Psoas muscle (tissue), 8 donors: ENCODE data around the gene PIAS4. TPM values are rescaled to one million over a fixed set of nuclear protein-coding genes. Genes with fewer than 3 reads are reported as not detected.

Source experiments
- ATAC-seq, 4 donors: fragments of 200-7000 bp; cut with Tn5 transposase; one replicate each; pipeline ENCODE4 v1.9.1; 2020; ENCODE audit warnings: moderate library complexity in 3 of 4, mild to moderate bottlenecking in 2 of 4
- DNase-seq, 2 donors: peaks; one replicate each; pipeline ENCODE4 v3.0.0-alpha.2; 2020
- H3K27ac ChIP-seq: fragments of 200-600 bp; one replicate; pipeline ENCODE4 v1.8.0; 2022
- H3K27me3 ChIP-seq, 3 donors: fragments of 200-600 bp in 1 of 3; one replicate each; pipeline versions ENCODE4 v1.6.1 to v1.8.0; 2013 to 2022; ENCODE audit warnings: low read length in 2 of 3, mild to moderate bottlenecking in 2 of 3, moderate library complexity in 1 of 3; ENCODE audit not compliant: insufficient read depth in 3 of 3
- H3K36me3 ChIP-seq, 2 donors: fragments of 200-600 bp in 1 of 2; one replicate each; pipeline versions ENCODE4 v1.6.1 to v1.8.0; 2013 to 2022; ENCODE audit warnings: low read depth in 1 of 2, mild to moderate bottlenecking in 1 of 2, moderate library complexity in 1 of 2; ENCODE audit not compliant: insufficient read depth in 1 of 2
- H3K4me1 ChIP-seq: fragments of 200-600 bp; one replicate; pipeline ENCODE4 v1.8.0; 2022
- H3K4me3 ChIP-seq: fragments of 200-600 bp; one replicate; pipeline ENCODE4 v1.8.0; 2022; ENCODE audit warnings: mild to moderate bottlenecking
- H3K9me3 ChIP-seq: fragments of 200-600 bp; one replicate; pipeline ENCODE4 v1.8.0; 2022
- CTCF ChIP-seq: fragments of 200-600 bp; IDR thresholded peaks from one replicate; pipeline ENCODE4 v1.8.0; 2022; ENCODE audit warnings: antibody characterized with exemption
- WGBS, 3 donors: extraction: QIAGEN DNeasy Blood & Tissue Kit; methylation state at CpG; one replicate each; pipeline versions ENCODE4 v1.1.6 to v1.1.7; 2013; 5-methylcytosine and 5-hydroxymethylcytosine counted together
- intact Hi-C, 2 donors: fragments of 100-400 bp; cut with DNase I; formaldehyde crosslinking; loops; one replicate each; pipeline versions ENCODE4 v1.11.0 to v1.14.2; 2022
- polyA plus RNA-seq, 3 donors: library from polyadenylated mRNA; stranded (reverse); fragments of 200-250 nt; gene quantifications; one replicate each; pipeline ENCODE4 v1.2.3, GENCODE V29; 2013
- total RNA-seq, 4 donors: library from RNA; stranded (reverse); fragmentation: NEBNext Ultra II Directional in 2 of 4; extraction: Animal tissue kit (Norgen Biotek cat#: 25700) in 2 of 4; gene quantifications; one replicate each; pipeline versions ENCODE4 v1.2.1 to v1.2.4, GENCODE V29; 2021 to 2023
- donor health status: healthy with polysubstance abuse.
- donor health status: DM: no; HTN: no; CAD: no; lungs with moderate emphysema.
- donor health status: Bipolar disorder and iron deficiency.
- donor health status: healthy.
- donor health status: DM: yes; HTN: yes; CAD: no.
- donor health status: DM: no; HTN: no; CAD: no.
- donor health status: DM: no; HTN: no; CAD: no.
- donor health status: DM: yes; HTN: yes; CAD: no.

The PIAS4 gene
- total and polyA plus RNA-seq, 7 donors = 12.7 to 27.2 (median 15.1) TPM

- no peak for ATAC-seq
- no peak for TF ChIP-seq CTCF
- no peaks in the 10 kb centered on the region for H3K36me3 ChIP-seq
- no peaks in the 10 kb centered on the region for H3K27me3 ChIP-seq
- intact Hi-C loops = loop anchor here (5.0 kb wide), 2 partner anchors 43 to 53 kb away; partner anchors contain the start of gene MAP2K2 (in 1 of the 2)
- H3K4me3 ChIP-seq = no peak overlapping the region
- DNase-seq = peak; percentile 63 to 72
- H3K9me3 ChIP-seq = no peaks in the 10 kb centered on the region
- no peak overlapping the region for H3K27ac ChIP-seq
- 61 to 63% (median 61%) methylated on average over 12 of the region's 12 CpGs for WGBS, 3 donors
- no peaks in the 10 kb centered on the region for H3K4me1 ChIP-seq
Observed at GRCh38 chr19:4069331-4069959, 61.9 kb downstream of the PIAS4 start.

- H3K27me3 ChIP-seq = no peaks in the 10 kb centered on the region
- H3K4me1 ChIP-seq = no peaks in the 10 kb centered on the region
- DNase-seq (no peak), ATAC-seq (no peak)
- no peak overlapping the region for H3K27ac ChIP-seq
- intact Hi-C loops = no loop called here
- H3K4me3 ChIP-seq = no peak overlapping the region
- H3K36me3 ChIP-seq = no peaks in the 10 kb centered on the region
- H3K9me3 ChIP-seq = no peaks in the 10 kb centered on the region
- 95 to 99% (median 95%) methylated on average over 3 of the region's 3 CpGs for WGBS, 3 donors
- no peak for TF ChIP-seq CTCF
Observed at GRCh38 chr19:4071610-4072009, 64.1 kb downstream of the PIAS4 start.

- intact Hi-C loops = no loop called here
- Histone ChIP-seq H3K27ac (no peak overlapping the region), H3K4me3 (no peak overlapping the region), H3K36me3 (no peaks in the 10 kb centered on the region), H3K4me1 (peaks cover 3% of the 10 kb centered on the region), H3K9me3 (no peaks in the 10 kb centered on the region), H3K27me3 (no peaks in the 10 kb centered on the region)
- DNase-seq (peak in 1 of 2 donors; percentile 50), ATAC-seq (no peak)
- 56 to 70% (median 67%) methylated on average over 9 of the region's 9 CpGs for WGBS, 3 donors
- TF ChIP-seq CTCF = no peak
Observed at GRCh38 chr19:4075373-4075772, 67.8 kb downstream of the PIAS4 start.

GRCh38 chr19:4077007-4077374 is 69.5 kb downstream of the PIAS4 start:
- no peaks in the 10 kb centered on the region for H3K27me3 ChIP-seq
- H3K27ac ChIP-seq = no peak overlapping the region
- H3K9me3 ChIP-seq = no peaks in the 10 kb centered on the region
- no peak for DNase-seq
- H3K4me1 ChIP-seq = peaks cover 3% of the 10 kb centered on the region
- intact Hi-C loops = no loop called here
- 71 to 84% (median 80%) methylated on average over 3 of the region's 3 CpGs for WGBS, 3 donors
- peak in 2 of 4 donors; percentile 9 to 12 for ATAC-seq
- no peak overlapping the region for H3K4me3 ChIP-seq
- H3K36me3 ChIP-seq = no peaks in the 10 kb centered on the region
- TF ChIP-seq CTCF = no peak
